GM12873 (cell line): ENCODE measurements around the gene PHF21B.

ENCODE experiments used
- TF ChIP-seq, protein P1 (sequence below): IDR thresholded peaks from 2 replicates; pipeline ENCODE4 v1.5.1; 2012; ENCODE audit warnings: low read depth, mild to moderate bottlenecking, moderate library complexity, low read length, control low read depth; ENCODE audit not compliant: insufficient read depth; ENCODE audit errors: missing control alignments

PHF21B gene

DNA sequence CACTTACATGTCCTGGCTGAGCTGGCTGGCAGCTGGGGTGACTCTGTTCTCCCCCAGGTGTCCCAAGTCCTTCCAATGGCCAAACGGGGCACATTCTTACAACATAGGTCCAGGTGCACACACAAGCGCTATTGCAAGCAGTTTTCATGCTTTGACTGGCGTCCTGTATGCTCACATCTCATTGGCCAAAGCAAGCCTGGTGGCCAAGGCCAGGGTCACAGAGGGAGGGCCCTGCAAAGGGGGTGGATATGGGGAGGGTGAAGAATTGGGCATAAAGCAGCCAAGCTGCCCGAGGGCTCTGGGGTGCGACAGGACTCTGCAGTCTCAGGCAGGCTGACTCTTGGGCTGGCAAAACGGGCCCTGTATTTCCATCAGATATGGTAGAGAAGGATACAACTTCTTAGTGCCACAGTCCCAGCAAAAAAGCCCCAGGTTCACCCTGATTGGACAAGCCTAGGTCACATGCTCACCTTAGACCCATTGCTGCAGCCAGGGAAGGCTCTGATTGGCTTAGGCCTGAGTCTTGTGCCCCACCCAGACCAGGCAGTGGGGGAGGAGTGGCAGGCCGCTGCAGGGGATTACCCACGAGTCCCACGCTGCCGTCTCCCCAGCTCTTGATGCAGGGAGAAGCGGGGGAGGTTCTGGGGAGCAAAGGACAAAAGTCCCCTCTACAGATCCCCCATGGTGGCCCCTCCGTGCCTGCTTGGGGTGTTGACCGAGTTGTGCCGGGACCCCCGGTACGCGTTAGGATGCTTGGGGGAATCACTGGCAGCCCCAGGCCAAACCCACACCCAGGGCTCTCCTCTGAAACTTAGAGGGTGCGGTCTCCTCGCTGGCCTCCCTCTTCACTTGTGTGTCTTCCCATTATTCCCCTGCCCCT is 146.6 kb downstream of the PHF21B start:
- TF ChIP-seq, protein P1, sequence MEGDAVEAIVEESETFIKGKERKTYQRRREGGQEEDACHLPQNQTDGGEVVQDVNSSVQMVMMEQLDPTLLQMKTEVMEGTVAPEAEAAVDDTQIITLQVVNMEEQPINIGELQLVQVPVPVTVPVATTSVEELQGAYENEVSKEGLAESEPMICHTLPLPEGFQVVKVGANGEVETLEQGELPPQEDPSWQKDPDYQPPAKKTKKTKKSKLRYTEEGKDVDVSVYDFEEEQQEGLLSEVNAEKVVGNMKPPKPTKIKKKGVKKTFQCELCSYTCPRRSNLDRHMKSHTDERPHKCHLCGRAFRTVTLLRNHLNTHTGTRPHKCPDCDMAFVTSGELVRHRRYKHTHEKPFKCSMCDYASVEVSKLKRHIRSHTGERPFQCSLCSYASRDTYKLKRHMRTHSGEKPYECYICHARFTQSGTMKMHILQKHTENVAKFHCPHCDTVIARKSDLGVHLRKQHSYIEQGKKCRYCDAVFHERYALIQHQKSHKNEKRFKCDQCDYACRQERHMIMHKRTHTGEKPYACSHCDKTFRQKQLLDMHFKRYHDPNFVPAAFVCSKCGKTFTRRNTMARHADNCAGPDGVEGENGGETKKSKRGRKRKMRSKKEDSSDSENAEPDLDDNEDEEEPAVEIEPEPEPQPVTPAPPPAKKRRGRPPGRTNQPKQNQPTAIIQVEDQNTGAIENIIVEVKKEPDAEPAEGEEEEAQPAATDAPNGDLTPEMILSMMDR, result no peak

- TF ChIP-seq, protein P1, result no peak
Observed at GRCh38 chr22:44862281-44862680, 147.5 kb downstream of the PHF21B start.

GRCh38 chr22:44861245-44861644 is 148.6 kb downstream of the PHF21B start:
- TF ChIP-seq, protein P1, result no peak

- TF ChIP-seq, protein P1, result no peak
Observed at GRCh38 chr22:44860311-44860710, 149.5 kb downstream of the PHF21B start.

- TF ChIP-seq, protein P1, result no peak
Observed at GRCh38 chr22:44859641-44860040, 150.2 kb downstream of the PHF21B start.

DNA sequence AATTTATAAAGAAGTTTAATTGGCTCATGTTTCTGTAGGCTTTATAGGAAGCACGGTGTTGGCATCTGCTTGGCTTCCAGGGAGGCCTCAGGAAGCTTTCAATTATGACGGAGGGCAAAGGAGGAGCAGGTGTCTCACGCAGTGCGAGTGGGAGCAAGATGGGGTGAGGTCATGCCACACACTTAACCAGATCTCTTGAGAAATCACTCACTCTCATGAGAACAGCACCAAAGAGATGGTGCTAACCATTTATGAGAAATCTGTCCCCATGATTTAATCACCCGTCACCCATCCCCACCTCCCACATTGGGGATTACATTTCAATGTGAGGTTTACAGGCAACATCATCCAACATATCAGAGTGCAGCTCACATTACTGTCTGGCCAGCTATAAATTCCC is 153.9 kb downstream of the PHF21B start:
- TF ChIP-seq, protein P1, result no peak

GRCh38 chr22:44850946-44851345 is 158.9 kb downstream of the PHF21B start:
- TF ChIP-seq, protein P1, result no peak
